ENCODE data around the gene VPS36.
A peak's percentile ranks its signal among the peaks of the same experiment; 100 is the strongest.

VPS36 gene

GRCh38 chr13:52455677-52456041 lies 5.2 kb upstream of the VPS36 start:
- TF ChIP-seq, protein P1, sequence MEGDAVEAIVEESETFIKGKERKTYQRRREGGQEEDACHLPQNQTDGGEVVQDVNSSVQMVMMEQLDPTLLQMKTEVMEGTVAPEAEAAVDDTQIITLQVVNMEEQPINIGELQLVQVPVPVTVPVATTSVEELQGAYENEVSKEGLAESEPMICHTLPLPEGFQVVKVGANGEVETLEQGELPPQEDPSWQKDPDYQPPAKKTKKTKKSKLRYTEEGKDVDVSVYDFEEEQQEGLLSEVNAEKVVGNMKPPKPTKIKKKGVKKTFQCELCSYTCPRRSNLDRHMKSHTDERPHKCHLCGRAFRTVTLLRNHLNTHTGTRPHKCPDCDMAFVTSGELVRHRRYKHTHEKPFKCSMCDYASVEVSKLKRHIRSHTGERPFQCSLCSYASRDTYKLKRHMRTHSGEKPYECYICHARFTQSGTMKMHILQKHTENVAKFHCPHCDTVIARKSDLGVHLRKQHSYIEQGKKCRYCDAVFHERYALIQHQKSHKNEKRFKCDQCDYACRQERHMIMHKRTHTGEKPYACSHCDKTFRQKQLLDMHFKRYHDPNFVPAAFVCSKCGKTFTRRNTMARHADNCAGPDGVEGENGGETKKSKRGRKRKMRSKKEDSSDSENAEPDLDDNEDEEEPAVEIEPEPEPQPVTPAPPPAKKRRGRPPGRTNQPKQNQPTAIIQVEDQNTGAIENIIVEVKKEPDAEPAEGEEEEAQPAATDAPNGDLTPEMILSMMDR (conservative IDR thresholded peaks at IDR 0.05; ENCODE audit: low read depth, low read length), result no peak
- peak overlapping the region; percentile 96 for H3K4me3 ChIP-seq (ENCODE audit: low read depth, low read length)
- peak; percentile 67 for DNase-seq (ENCODE audit: low read depth)

DNA sequence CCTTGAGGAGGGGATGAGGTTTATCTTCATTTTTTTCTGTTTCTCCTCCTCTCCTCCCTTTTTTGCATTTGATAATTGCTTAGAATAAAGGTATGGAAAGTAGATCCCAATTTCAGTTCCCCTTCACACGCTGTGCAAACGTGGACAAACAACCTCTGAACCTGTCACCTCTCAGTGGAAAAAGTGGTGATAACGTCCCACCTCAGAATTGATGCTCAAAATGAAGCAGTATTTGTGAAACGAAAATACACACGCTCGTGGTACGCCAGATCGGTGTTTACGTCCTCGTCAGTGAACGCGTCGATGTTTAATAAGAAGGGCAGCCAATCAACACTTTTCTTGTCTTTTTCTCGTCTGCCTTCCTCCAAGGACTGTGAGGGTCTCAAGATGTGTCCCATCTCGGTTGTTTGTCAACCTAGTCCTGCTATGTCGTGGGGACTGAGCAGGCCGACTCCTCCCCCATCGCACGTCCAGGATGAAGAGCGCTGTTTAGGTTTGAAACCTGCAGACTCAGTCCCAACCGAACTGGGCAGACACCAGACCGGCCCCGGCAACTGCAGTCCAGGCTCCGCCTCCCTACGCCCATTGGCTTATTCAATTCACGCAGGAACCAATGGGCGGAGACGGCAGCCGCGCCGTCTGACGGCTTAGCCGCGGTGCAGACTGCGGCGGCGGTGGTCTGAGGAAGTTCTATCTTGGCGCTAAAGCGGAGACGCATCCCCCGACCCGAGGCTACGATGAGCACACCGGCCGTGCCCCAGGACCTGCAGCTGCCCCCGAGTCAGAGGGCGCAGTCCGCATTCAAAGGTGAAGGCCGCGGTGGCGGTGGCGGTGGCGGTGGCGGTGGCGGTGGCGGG lies 4.6 kb upstream of the VPS36 start, which contains the start of gene CKAP2:
Gene CKAP2 (plus strand): TSS at position 659 of the 857 bp plus-strand sequence. CDS start 79 bp downstream, at position 738.
- peak within 1 kb of the TSS; percentile 96 for H3K4me3 ChIP-seq (ENCODE audit: low read depth, low read length)
- peak; percentile 96 for DNase-seq (ENCODE audit: low read depth)
- TF ChIP-seq, protein P1 (conservative IDR thresholded peaks at IDR 0.05; ENCODE audit: low read depth, low read length), result no peak

DNA sequence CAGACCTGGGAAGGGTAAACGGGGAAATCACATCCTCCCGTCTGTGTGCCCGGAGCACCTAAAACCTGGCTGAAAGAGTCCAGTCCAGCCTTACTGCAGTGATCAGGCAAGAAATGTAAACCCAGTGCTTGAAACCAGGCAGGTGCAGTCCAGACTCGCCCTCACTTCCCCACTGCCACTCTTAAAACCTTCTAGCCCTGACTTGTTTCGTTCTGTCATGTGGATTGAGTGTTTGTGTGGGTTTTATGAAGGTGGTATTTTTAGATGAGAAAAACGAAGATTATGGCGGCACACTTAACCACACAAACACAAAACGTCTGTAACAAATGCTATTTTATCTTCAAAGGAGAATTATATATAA lies 4.0 kb upstream of the VPS36 start:
- TF ChIP-seq, protein P1 (conservative IDR thresholded peaks at IDR 0.05; ENCODE audit: low read depth, low read length), result no peak
- peak overlapping the region; percentile 96 for H3K4me3 ChIP-seq (ENCODE audit: low read depth, low read length)
- DNase-seq (ENCODE audit: low read depth), result peak; percentile 17

GRCh38 chr13:52452470-52452869 lies 2.0 kb upstream of the VPS36 start:
- no peak overlapping the region for H3K4me3 ChIP-seq (ENCODE audit: low read depth, low read length)
- TF ChIP-seq, protein P1 (conservative IDR thresholded peaks at IDR 0.05; ENCODE audit: low read depth, low read length), result no peak
- no peak for DNase-seq (ENCODE audit: low read depth)

DNA sequence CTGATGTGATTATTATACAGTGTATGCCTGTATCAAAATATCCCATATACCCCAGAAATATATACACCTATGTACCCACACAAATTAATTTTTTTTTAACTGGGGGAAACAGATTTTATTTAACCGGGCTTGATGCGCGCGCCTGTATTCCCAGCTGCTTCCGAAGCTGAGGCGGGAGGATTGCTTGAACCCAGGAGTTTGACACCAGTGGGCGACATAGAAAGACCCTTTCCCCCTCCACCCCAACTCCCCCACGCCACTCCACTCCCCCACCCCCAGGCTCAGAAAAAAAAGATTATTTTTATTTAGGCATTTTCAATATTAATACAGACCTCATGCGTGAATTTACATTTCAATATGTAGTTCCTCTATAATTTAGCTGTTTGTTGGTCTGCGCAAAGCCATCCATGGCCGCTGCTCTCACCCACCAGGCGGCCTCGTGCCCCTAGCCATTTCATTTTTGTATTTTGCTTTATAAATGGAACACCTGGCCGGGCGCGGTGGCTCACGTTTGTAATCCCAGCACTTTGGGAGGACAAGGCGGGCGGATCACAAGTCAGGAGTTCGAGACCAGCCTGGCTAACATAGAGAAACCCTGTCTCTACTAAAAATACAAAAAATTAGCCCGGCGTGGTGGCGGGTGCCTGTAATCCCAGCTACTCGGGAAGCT lies 836 bp upstream of the VPS36 start:
- DNase-seq (ENCODE audit: low read depth), result no peak
- TF ChIP-seq, protein P1 (conservative IDR thresholded peaks at IDR 0.05; ENCODE audit: low read depth, low read length), result no peak
- no peak overlapping the region for H3K4me3 ChIP-seq (ENCODE audit: low read depth, low read length)

DNA sequence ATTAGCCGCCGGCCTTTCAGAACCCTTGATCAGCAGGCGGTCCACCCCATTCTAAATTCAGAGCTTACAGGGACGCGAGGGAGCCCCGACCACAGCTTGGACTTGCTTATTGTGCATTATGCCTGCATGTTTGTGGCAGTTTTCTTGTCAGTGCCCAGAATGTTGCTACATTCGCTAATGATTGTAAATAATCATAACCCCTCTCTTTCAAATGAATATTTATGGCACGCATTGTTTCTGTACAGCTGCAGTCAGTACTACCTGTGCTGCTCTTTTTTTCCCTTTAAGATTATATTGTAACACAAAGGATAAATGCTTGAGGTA lies 321 bp upstream of the VPS36 start:
- TF ChIP-seq, protein P1 (conservative IDR thresholded peaks at IDR 0.05; ENCODE audit: low read depth, low read length), result no peak
- no peak for DNase-seq (ENCODE audit: low read depth)
- peak overlapping the region; percentile 37 for H3K4me3 ChIP-seq (ENCODE audit: low read depth, low read length)

Measured in choroid plexus epithelial cell (primary cell).